Kidney glomerular epithelial cell (primary cell): ENCODE results near the gene ATF6.

ENCODE experiments used
- DNase-seq: peaks from one replicate; lab custom pipeline; 2025; lab: John Stamatoyannopoulos, UW

ATF6 gene

DNA sequence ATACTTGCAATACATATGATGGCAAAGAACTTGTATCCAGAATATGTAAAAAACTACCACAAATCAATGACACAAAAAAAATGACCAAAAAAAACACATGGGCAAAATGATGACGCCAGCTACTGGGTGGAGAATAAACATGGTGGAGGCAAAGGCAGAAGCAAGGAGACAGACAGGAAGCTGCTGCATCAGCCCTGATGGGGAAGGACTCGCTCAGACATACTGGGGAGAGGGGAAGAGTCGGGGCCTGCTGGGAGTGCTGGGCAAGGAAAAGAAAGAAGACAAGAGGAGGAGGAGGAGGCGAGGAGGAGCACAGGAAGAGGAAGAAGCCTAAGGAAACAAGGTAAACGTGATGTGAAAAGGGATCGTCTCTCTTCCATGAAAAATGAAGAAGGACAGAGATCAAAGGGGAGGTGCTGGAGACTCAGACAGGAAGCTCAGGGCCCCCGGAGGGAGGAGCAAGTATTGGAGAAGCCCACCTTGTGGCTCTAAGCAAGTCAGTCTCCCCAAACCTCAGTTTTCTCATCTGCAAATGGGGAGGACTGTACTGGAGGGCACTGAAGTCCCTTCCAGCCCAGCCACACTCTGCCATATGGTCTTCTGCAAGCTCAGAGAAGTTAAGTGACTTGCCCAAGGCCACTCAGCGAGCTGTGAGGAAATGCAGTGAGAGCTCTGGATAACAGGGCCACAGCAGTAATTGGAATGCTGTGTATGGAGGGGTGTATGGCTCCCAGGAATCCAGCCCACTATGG lies 233.4 kb downstream of the ATF6 start:
- no peak for DNase-seq

DNA sequence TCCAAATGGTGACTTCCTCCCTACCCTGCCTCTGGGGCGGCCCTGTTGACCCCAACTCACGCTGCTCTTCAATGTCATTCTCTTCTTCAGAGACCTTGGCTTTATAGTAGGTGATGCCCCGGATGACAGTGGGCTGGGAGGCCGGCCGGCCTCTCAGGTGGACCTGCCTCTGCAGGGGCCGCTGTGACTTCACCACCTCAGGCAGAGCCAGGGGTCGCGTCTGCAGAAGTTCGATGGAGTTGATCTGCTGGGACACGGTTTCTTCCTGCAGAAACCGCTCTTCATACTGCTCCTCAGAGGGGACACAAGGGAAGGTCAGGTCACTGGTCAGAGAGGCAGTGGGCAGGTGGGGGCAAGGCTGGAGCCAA lies 233.9 kb downstream of the ATF6 start:
- DNase-seq, result no peak

DNA sequence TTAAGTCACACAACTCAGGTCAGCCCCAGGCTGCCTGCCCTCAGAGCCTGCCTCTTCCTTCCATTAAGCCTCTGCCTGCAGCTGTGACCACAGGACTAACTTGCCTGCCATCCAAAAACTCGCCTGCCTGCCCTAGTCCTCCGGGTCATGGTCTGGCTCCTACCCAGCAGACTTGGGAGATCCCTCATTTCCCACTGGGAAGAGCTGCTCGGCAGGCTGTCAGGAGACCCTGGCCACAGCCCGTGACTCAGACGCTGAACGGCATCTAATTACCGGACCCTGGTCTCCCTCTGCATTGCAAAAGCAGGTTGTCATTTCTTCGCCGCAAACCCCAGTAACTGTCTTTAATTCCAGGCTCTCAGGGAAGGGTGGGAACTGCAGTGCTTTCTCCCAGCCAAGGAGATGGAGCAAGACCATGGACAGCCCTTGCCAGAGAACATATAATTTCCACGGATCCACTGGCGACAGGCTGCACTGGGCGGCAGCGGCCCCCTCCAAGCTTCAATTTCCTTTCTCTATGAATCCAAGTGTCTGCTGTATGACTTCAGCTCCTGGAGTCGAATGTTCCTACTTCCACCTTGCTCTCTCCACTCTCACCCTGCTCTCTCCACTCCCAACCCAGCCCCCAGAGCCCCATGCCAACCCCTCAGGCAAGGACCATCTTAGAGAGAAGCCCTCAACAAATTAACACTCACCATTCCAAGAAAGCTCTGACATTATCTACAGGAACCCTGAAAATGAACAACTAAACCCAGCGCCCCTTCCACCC lies 237.1 kb downstream of the ATF6 start:
- DNase-seq, result no peak

DNA sequence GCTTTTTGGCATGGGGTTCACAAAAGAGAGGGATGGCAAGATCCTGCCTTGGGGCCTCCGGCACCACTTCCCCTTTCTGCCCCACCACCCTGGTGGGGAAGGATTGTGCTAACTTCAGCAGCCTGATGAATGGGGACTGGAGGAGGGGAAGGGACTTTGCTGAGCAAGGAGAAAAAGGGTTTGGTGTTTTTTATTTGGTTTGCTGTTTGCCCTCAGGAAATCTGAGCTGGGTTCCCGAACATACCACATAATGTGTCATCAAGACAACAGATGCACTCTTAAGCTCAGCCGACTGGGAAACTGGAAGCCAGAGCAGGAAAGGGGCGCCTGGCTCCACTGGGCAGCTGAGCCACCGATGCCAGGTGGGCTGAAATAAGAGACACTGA lies 237.7 kb downstream of the ATF6 start:
- peak; percentile 33 for DNase-seq

DNA sequence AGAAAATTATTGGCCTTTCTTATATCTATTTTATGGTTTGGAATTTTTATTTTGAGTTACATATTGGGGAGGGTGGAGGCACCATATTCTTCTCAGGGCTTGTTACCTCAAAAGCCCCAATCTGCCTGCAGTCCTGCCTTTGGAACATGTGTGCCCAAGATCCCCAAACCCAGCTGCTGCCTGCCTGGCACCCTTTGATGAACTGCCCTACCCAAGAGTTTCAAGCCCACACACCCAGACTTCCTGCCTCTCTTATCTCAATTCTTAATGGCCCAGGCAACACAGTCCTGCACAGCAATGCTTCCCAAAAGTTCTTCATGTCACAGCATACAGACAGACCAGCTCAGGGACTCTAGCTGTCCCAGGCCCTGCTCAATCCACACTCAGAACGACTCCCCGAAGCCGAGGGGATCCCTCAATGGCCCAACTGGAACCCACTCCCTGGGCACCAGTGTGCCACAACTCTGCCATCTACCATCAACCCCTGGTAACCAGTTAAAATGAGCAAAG lies 238.4 kb downstream of the ATF6 start:
- no peak for DNase-seq

DNA sequence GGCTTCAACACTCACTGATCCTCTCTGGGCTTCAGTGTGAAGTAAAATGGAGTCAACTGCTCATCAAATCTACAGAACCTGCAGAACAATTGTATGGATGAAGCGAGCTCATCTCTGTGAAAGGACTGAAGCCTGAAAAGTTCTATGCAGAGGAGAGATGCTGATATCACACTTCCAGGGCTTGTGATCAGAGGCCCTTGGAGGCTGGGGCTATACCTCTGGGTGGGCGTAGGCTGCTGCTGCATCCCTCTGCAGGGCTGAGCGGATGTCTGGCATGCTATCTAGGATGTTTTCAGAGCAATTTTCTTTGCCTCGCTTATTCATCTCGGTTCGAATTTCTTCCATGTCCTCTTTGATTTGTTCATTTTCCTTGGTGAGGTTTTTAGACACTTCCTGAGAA lies 240.0 kb downstream of the ATF6 start:
- peak; percentile 19 for DNase-seq

DNA sequence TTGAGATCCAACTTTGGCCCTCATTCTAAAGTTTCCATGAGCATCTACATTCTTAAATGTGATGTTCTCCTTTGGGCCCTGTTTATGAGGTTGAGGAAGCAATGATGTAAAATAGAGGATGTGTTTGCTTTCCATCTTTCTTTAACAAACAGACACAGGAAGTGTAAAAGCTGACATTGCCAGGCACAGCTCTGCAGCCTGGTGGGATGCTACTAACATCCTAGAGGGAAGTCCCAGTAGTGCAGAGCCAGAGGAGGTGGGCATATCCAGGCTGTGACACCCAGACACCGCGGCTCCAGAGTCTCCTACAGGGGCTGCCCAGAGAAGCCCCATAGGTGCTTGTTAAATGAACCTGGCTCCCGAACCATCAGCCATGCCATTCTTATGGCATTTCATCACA lies 241.3 kb downstream of the ATF6 start:
- DNase-seq, result no peak

DNA sequence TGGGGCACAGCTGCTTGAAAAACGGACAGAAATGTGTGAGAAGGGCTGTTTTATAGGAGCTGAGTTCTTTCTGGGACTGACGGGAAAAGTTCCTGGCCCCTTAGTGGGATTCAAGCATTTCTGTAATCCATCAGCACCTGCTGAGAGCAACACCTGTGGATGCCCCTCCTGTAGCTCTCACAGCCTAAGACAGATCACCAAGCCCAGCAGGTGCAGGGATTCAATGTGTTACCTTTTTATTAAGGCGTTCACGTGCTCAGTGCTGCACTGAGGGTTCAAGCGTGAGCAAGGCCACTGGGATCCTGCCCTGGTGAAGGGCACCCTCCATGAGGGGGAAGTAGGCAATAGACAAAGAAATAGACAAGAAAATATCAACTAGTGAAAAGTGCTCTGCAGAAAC lies 242.7 kb downstream of the ATF6 start:
- no peak for DNase-seq

DNA sequence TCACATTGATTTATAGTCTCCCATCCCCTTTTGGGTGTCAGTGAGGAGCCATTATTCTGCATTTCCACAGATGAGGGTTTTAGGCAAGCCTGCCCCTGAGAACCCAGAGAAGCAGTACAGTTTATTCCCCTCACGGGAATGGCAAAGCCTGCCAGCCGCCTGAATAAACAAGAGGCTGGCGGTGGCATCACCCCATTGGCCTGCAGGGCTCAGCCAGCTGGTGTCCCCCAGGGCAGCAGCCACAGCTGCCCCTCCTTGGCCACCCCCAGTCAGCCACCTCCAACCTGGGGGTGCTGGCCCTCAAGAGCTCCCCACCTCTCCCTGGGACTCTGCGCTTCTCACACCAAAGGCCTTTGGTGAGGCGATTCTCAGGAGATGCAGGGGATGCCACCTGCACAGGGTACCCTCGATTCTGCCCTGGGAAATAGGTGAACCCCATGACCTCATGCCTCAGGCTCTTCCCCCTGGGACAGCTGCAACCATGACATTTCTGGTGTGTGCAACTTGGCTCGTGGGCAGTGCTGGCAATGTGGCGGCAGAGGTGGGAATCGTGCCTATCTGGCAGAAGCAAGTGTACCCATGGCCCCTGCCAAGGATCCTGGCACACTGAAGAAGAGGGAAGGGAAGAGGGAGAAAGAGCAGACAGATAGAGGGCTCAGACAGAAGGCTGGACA lies 243.5 kb downstream of the ATF6 start:
- no peak for DNase-seq

DNA sequence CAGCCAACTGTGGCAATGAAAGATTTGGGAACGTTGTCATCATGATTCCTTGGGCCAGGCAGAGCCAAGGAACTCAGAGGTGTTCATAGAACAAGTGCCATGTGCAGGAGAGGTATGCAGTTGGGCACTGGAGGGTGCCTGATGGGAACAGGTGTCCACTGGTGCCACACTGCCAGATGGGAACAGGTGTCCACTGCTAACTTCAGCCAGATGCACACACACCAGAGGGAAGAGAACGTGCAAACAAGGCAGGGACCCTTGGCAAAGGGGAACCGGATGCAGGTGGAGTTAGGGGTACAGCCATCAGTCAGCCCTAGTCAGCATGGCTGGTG lies 244.0 kb downstream of the ATF6 start:
- DNase-seq, result no peak

DNA sequence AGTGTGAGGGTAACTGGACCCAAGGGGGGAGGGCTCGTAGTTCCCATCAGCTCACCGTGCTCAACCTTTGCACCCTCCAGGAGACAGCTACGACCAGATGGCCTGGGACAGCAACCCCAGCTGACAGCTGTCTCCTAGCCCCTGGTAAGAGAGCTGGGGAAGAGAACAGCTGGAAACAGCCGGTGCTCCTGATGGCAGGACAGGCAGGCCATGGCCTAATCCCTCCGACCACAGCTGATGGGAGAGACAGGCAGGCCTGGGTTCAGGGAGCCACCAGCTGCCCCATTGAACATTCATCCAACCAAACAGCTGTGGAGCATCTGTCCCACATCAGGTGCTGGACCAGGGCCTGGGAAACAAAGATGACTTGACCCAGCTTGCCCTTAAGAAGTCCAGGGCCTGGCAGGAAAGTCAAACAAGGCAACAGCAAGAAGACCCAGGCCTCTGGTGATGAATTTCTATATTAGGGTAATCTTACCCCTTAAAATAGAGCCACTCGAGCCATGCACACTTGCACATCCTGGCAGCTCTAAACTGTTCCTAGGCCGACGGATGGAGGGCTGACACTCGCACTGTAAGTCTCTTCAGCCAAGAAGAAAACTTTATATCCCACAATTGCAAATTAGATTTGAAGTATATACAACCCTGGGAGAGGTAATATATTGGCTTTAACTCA lies 245.4 kb downstream of the ATF6 start:
- no peak for DNase-seq

DNA sequence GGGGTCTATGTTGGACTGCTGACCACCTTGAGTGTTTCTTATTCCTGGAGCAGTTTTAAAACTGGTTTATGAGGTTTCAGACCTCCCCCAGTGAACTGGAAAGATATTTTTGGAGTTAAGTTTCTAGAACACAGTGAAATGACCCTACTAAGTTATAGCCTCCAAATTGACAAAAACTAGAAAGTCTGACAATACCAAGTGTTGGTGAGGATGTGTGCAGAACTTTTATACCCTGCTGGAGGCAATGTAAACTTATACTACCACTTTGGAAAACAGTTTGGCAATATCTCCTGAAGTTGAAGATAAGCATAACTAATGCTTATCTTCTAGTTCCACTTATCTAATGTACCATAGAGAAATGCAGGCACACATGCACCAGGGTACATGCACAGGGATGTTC lies 247.2 kb downstream of the ATF6 start:
- no peak for DNase-seq
